Inflammatory macrophage treated with lipopolysaccharide for 4 hours (primary cell): Measurements from ENCODE around the gene NLRX1.
"Not testable (repeated sequence)": the region's sequence is repeated elsewhere in the genome, so short reads cannot be mapped to it uniquely, and the experiment has no call there.

Source experiments
- DNase-seq: peaks from one replicate; pipeline ENCODE4 v3.0.0-alpha.2; 2020

The NLRX1 gene

DNA sequence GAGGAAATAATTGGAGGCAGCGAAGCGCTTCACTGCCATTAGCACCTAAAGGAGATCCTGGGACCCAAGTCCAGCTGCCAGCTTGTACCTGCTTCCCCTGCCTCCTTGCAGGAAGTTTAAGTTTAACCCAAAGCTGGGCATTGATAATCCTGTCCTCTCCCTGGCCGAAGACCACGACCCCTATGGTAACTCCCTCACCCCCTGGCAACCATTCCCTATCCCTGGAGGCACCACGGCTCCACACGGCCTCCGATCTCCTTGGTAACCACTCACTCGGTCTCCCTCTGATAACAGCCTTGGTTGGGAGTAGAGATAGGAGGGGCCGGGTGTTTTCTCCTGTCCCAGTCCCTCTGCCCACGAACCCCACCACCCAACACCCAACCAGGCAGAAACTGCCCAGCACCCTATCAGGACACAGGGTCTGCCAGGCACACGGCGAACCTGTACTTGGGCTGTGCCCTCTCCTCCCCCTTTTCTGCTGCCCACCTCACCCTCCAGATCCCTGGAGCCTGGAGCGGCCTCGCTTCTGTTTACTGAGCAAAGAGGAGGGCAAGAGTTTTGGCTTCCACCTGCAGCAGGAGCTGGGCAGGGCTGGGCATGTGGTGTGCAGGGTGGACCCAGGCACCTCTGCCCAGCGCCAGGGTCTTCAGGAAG lies 17.6 kb downstream of the NLRX1 start:
- no peak for DNase-seq

- no peak for DNase-seq
These were observed 18.8 kb downstream of the NLRX1 start for GRCh38 chr11:119187123-119187892.

DNA sequence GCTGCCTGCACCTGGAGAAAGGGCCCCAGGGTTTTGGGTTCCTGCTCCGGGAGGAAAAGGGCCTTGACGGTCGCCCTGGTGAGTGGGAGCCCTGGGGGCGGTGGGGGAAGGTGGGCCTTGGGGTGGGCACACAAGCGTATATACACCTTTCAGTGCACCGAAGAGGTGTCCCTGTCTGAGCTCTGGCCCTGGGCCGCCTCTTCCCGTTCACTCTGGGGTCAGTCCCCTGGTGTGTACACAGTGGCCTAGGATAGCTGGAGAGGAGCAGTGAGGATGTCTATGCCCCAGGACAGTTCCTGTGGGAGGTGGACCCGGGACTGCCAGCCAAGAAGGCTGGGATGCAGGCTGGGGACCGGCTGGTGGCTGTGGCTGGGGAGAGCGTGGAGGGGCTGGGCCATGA lies 19.5 kb downstream of the NLRX1 start:
- no peak for DNase-seq

DNA sequence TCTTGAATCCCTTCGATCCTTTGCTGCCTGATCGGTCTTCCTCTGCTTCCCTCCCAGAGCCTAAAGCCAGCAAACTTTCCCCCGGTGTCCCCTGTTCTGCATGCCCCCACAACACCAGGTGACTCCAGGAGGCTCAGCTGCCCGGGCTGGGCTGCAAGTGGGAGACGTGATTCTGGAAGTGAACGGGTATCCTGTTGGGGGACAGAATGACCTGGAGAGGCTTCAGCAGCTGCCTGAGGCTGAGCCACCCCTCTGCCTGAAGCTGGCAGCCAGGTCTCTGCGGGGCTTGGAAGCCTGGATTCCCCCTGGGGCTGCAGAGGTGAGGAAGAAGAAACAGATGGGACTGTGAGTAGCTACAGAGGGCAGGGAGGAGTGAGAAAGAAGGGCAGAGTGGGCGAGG lies 20.4 kb downstream of the NLRX1 start:
- no peak for DNase-seq

GRCh38 chr11:119189393-119189792 lies 20.9 kb downstream of the NLRX1 start:
- DNase-seq: no peak

- DNase-seq: no peak
These were observed 22.0 kb downstream of the NLRX1 start for GRCh38 chr11:119190531-119190930.

- not testable (repeated sequence) for DNase-seq
These were observed 22.7 kb downstream of the NLRX1 start for GRCh38 chr11:119191265-119191664.

DNA sequence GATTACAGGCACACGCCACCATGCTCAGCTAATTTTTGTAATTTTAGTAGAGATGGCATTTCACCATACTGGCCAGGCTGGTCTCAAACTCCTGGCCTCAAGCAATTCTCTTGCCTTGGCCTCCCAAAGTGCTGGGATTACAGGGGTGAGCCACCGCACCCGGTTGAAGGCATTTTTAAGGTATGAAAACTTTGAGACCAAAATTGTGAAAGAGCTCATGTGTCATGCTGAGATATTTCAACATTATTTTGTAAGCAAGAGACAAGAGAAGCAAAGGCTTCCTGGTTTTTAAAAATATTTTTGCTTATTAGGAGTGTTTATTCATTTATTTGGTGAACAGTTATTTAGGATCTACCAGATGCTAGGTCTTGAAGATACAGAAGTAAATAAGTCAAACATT lies 23.6 kb downstream of the NLRX1 start:
- DNase-seq: peak; percentile 80

DNA sequence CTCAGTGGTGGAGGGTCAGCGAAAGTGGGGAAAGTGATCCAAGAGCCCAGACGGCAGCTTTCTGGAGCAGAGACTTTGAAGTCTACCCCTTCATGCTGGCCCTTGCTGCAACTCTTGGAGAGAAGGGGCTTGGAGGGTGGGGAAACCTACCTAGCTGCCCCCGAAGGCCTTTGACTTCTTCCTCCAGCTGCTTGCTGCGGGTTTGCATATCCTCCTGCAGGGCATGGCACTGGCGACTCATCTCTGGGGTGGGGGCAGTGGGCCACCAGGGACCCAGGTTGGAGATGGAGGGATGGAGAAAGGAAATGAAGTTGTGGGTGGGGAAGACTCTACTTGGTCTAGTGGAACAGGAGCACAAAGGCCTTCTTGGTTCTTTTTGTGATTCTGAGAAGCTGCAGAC lies 24.5 kb downstream of the NLRX1 start:
- DNase-seq: no peak

DNA sequence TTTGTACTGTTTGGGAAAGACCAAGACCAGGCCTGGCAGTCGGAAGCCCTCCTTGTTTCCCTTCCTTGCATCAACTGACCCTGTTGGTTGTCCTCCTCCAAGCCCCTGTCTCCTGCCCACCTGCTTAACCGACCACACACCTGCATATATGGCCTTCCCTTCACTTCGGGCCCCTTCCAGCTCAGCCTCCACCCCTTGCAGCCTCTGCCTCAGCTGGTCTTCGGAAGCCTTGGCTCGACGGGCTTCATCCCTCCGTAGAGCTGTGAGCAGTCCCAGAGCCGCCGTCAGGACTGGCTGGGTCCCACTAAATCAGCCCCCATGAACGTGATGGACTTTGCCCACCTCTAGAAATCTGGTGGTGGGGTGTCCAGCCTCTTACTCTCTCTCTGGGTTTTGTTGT lies 25.1 kb downstream of the NLRX1 start:
- no peak for DNase-seq

DNA sequence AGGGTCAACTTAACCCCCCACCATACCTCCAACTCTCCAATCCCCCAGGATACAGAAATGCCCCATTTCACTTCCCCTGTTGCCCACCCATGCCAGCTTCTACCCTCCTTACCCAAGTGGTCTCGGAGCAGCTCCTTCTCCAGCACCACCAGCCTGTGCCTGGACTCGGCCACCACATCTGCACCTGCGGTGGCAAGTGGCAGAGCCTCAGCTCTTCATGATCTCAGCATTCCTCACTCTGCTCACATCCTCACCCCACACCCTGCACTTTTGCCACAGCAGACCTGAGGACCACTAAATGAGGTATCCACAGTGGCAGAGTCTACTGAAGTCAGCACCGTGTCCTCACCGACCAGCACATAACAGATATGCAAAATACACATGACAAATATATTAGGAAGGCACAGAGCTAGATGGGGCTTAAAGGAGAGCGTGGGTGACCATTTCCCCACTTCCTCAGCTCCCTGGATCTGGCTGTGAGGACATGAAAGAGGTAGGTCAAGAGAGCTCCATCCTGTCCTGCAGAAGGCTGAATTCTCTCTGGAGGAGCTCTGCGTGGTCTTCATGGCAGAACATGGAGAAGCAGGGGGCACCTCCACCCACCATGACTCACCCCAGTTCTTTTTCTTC lies 26.4 kb downstream of the NLRX1 start:
- peak; percentile 52 for DNase-seq

GRCh38 chr11:119195680-119196079 lies 27.2 kb downstream of the NLRX1 start:
- peak; percentile 15 for DNase-seq

DNA sequence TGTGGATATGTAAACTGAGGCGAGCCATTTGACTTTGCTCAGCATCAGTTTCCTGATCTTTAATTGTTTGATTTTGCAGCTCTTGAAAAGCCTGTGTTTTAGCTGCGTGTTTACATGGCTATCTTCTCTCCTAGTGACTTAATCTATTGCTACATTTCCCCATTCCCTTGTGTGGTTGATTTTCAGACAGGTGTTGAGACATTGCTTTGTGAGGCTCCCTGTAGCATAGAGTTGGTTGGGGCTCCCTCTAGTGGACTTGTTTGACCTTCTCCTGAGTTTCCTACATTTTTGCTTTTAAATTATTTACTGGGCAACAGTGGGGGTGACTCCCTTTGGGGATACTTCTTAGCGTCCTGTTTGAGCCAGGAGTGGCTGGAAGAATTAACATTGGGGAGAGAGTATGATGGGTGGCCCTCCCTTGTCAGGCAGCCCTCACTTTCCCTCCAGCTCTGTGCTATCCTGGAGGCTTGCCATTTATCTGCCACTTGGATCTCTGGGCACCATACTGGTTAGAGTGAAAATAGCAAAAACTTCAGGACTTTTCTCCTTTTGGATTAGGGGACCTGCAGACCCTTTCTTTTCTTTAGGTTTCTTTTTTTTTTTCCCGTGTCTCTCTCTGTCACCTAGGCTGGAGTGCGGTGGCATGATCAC lies 28.4 kb downstream of the NLRX1 start:
- peak; percentile 85 for DNase-seq

GRCh38 chr11:119198925-119199324 lies 30.4 kb downstream of the NLRX1 start:
- no peak for DNase-seq

DNA sequence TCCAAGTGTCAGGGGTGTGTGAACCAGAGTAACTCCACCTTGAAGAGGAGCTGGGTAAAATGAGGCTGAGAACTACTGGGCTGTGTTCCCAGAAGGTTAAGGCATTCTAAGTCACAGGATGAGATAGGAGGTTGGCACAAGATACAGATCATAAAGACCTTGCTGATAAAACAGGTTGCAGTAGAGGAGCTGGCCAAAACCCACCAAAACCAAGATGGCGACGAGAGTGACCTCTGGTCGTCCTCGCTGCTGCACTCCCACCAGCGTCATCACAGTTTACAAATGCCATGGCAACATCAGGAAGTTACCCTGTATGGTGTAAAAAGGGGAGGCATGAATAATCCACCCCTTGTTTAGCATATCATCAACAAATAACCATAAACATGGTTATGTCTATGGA lies 32.7 kb downstream of the NLRX1 start:
- DNase-seq: not testable (repeated sequence)

GRCh38 chr11:119202554-119202953 lies 34.0 kb downstream of the NLRX1 start:
- DNase-seq: no peak

- no peak for DNase-seq
These were observed 35.5 kb downstream of the NLRX1 start for GRCh38 chr11:119204066-119204465.

GRCh38 chr11:119205080-119205479 lies 36.6 kb downstream of the NLRX1 start:
- DNase-seq: peak; percentile 86

- peak; percentile 93 for DNase-seq
These were observed 37.3 kb downstream of the NLRX1 start, which contains the start of gene CBL for GRCh38 chr11:119205574-119206510. TSS of gene CBL (plus strand) at chr11:119206339. CDS start at chr11:119206418, 79 bp downstream.

DNA sequence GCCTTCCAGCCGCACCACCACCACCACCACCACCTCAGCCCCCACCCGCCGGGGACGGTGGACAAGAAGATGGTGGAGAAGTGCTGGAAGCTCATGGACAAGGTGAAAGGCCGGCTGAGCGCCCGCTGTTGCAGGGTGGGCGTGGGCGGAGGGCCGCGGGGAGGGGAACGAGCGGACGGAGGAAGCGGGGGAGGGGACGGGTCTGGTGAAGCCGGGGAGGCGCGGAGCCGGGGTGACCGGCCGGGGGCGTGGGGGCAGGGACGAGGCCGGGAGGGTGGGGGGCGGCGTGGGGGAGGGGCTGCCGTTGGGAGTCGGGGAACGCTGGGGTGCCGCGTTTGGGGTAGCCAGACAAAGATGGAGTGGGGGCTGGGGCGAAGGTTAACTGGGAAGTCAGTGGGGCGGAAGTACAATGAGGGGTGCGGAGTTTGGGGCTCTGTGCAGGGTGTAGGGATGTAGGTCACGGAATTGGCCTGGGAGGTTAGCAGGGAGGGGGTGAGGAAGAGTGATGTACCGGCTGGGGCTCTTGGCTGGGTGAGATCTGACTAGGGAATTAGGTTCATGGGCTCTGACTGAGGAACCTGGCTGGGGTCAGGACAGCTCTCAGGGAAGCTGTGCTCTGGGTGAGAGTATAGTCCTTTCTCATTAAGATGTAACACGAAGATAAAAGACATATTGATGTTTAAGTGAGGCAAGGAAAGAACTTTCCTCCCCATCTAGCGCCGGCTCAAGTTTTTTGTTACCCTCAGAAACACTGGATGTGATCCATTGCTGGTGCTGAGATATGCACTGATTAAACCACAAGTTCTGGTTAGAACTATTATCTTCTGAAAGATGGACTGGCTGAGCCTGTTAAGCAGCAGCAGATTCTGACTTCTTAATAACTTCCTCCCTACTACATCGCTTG lies 38.2 kb downstream of the NLRX1 start:
- peak; percentile 47 for DNase-seq

GRCh38 chr11:119207415-119207960 lies 39.0 kb downstream of the NLRX1 start:
- peak; percentile 54 for DNase-seq
